ENCODE measurements around the gene INPP5F. TPM values are rescaled to one million over a fixed set of nuclear protein-coding genes. Genes with fewer than 3 reads are reported as not detected.

The INPP5F gene
- total and polyA plus RNA-seq, 9 of the 15 experiments (the other 6 are each of a cell fraction or from before 2014, with no cell fraction given) = 1.6 to 7.3 (median 6.0) TPM

GRCh38 chr10:119762035-119762434 is 36.2 kb downstream of the INPP5F start:
- no peaks in the 10 kb centered on the region for H3K9me1 ChIP-seq (ENCODE audit: control insufficient read depth, insufficient read depth, low read length)
- in situ Hi-C loops (cut with MboI) (no loop called here), intact Hi-C loops (cut with micrococcal nuclease) (no loop called here)
- DNase-seq (ENCODE audit: extremely low read depth in 1 of 4, low spot score in 3 of 4) = no peak
- FAIRE-seq = no peak
- no peak overlapping the region for H3K9ac ChIP-seq (ENCODE audit: insufficient read depth in 1 of 2, low read depth in 2 of 2, low read length in 2 of 2)
- H3K4me1 ChIP-seq (replicated peaks in 1 of 2; ENCODE audit: control insufficient read depth in 2 of 2, insufficient read depth in 2 of 2, low read length in 2 of 2) = no peaks in the 10 kb centered on the region
- POLR2A ChIA-PET = no interaction called here
- H3K4me3 ChIP-seq = no peak overlapping the region
- no peak for TF ChIP-seq ZNF407 (IDR thresholded peaks at IDR 0.05; ENCODE audit: low read depth)
- TF ChIP-seq TFE3 (CRISPR knock-in tag; IDR thresholded peaks at IDR 0.05) = no peak
- TF ChIP-seq SRSF3 (IDR thresholded peaks at IDR 0.05; ENCODE audit: insufficient read depth, low read length) = no peak
- TF ChIP-seq HDAC6 (IDR thresholded peaks at IDR 0.05; ENCODE audit: low read depth, low read length) = no peak
- no peak for TF ChIP-seq ZNF175 (CRISPR knock-in tag; IDR thresholded peaks at IDR 0.05; ENCODE audit: low read depth)
- TF ChIP-seq FOS (IDR thresholded peaks at IDR 0.05; ENCODE audit: extremely low read depth, insufficient read length) = no peak
- TF ChIP-seq CXXC5 (CRISPR knock-in tag; IDR thresholded peaks at IDR 0.05) = no peak
- TF ChIP-seq SUPT5H (IDR thresholded peaks at IDR 0.05) = no peak
- TF ChIP-seq ZNF707 (CRISPR knock-in tag; conservative IDR thresholded peaks at IDR 0.05) = no peak
- no peak overlapping the region for H2AFZ ChIP-seq (ENCODE audit: low read depth, low read length)
- WGBS (ENCODE audit: insufficient coverage, low coverage, missing lambda C conversion rate) = 76% methylated on average over 3 of the region's 3 CpGs
- ATAC-seq = no peak
- H4K20me1 ChIP-seq (replicated peaks; ENCODE audit: control insufficient read depth, insufficient read depth, low read length) = no peaks in the 10 kb centered on the region
- H3K27ac ChIP-seq (ENCODE audit: extremely low read depth, low read depth, low read length) = no peak overlapping the region
- BruUV-seq (replicated peaks) = no TSS peak
- H3K4me2 ChIP-seq (ENCODE audit: insufficient read depth, low read length) = no peak overlapping the region
- CTCF ChIA-PET (ENCODE audit: low intra/inter-chr PET ratio) = no interaction called here
- no peaks in the 10 kb centered on the region for H3K79me2 ChIP-seq (ENCODE audit: control insufficient read depth, insufficient read depth, low read length)
- H3K9me3 ChIP-seq (replicated peaks; ENCODE audit: control insufficient read depth, insufficient read depth, low read depth, low read length) = no peaks in the 10 kb centered on the region
- H3K27me3 ChIP-seq (ENCODE audit: control insufficient read depth in 2 of 2, insufficient read depth in 2 of 2, low read length in 2 of 2) = no peaks in the 10 kb centered on the region
- no peaks in the 10 kb centered on the region for H3K36me3 ChIP-seq (ENCODE audit: control insufficient read depth, insufficient read depth, low read length)

All from K562 (cell line).